ENCODE measurements around the gene DOCK4. TPM values are rescaled to one million over a fixed set of nuclear protein-coding genes. Genes with fewer than 3 reads are reported as not detected.

Gene DOCK4
- total and polyA plus RNA-seq, 2 experiments from 2014 or later, result 2.1 to 5.0 TPM

GRCh38 chr7:112233048-112233697 is 27.0 kb upstream of the DOCK4 start:
- H3K4me2 ChIP-seq (ENCODE audit: unreplicated experiment), result no peak overlapping the region
- H3K4me3 ChIP-seq, result no peak overlapping the region
- H3K36me3 ChIP-seq (ENCODE audit: low read depth), result no peaks in the 10 kb centered on the region
- no peak overlapping the region for H3K27ac ChIP-seq
- no peaks in the 10 kb centered on the region for H3K9me3 ChIP-seq (ENCODE audit: low read depth)
- H3K9ac ChIP-seq, result no peak overlapping the region
- H3K9me2 ChIP-seq (ENCODE audit: insufficient read depth), result no peaks in the 10 kb centered on the region; the same call in 1 of the 2 replicates
- in situ Hi-C loops (cut with MboI), result no loop called here
- no peak overlapping the region for H2AFZ ChIP-seq
- no peak for DNase-seq
- no peaks in the 10 kb centered on the region for H3K27me3 ChIP-seq (replicated peaks; ENCODE audit: insufficient read depth)
- no peaks in the 10 kb centered on the region for H3K4me1 ChIP-seq (ENCODE audit: insufficient read depth)
- 90 to 94% methylated on average over 3 of the region's 3 CpGs for WGBS, 2 experiments (ENCODE audit: low coverage in 1 of 2, low lambda C conversion rate in 2 of 2, missing lambda C conversion rate in 2 of 2)
- peaks cover 62% of the 10 kb centered on the region for H3K79me2 ChIP-seq (ENCODE audit: insufficient read depth)
- H3F3A ChIP-seq (ENCODE audit: insufficient read depth), result no peaks in the 10 kb centered on the region
- no peak for TF ChIP-seq EZH2phosphoT487 (IDR thresholded peaks at IDR 0.05; ENCODE audit: insufficient read depth, low read depth)
- TF ChIP-seq EZH2 (IDR thresholded peaks at IDR 0.05; ENCODE audit: insufficient read depth, poor library complexity, severe bottlenecking), result no peak
- H4K20me1 ChIP-seq (ENCODE audit: insufficient read depth), result 0 out of 2 replicates have a peak, but pooled peaks cover 4% of the 10 kb centered on the region

- H3K4me2 ChIP-seq (ENCODE audit: unreplicated experiment), result no peak overlapping the region
- no peaks in the 10 kb centered on the region; the same call in 1 of the 2 replicates for H3K9me2 ChIP-seq (ENCODE audit: insufficient read depth)
- H3K4me3 ChIP-seq, result no peak overlapping the region
- no peaks in the 10 kb centered on the region for H3K27me3 ChIP-seq (replicated peaks; ENCODE audit: insufficient read depth)
- H3F3A ChIP-seq (ENCODE audit: insufficient read depth), result no peaks in the 10 kb centered on the region
- peaks cover 62% of the 10 kb centered on the region for H3K79me2 ChIP-seq (ENCODE audit: insufficient read depth)
- H3K27ac ChIP-seq, result no peak overlapping the region
- H3K9me3 ChIP-seq (ENCODE audit: low read depth), result no peaks in the 10 kb centered on the region
- H2AFZ ChIP-seq, result no peak overlapping the region
- no peak overlapping the region for H3K9ac ChIP-seq
- no peaks in the 10 kb centered on the region for H3K36me3 ChIP-seq (ENCODE audit: low read depth)
- 93 to 95% methylated on average over 4 of the region's 4 CpGs for whole genome bisulfite sequencing, 2 experiments (ENCODE audit: low coverage in 1 of 2, low lambda C conversion rate in 2 of 2, missing lambda C conversion rate in 2 of 2)
- DNase-seq, result no peak
- in situ Hi-C loops (cut with MboI), result no loop called here
- no peak for TF ChIP-seq EZH2 (IDR thresholded peaks at IDR 0.05; ENCODE audit: insufficient read depth, poor library complexity, severe bottlenecking)
- no peak for TF ChIP-seq EZH2phosphoT487 (IDR thresholded peaks at IDR 0.05; ENCODE audit: insufficient read depth, low read depth)
- no peaks in the 10 kb centered on the region for H3K4me1 ChIP-seq (ENCODE audit: insufficient read depth)
- 0 out of 2 replicates have a peak, but pooled peaks cover 4% of the 10 kb centered on the region for H4K20me1 ChIP-seq (ENCODE audit: insufficient read depth)
These were observed 26.2 kb upstream of the DOCK4 start for GRCh38 chr7:112232212-112232978.

GRCh38 chr7:112228632-112229031 is 22.4 kb upstream of the DOCK4 start:
- in situ Hi-C loops (cut with MboI), result no loop called here
- H3K9ac ChIP-seq, result no peak overlapping the region
- no peaks in the 10 kb centered on the region for H3K36me3 ChIP-seq (ENCODE audit: low read depth)
- WGBS, 2 experiments (ENCODE audit: low coverage in 1 of 2, low lambda C conversion rate in 2 of 2, missing lambda C conversion rate in 2 of 2), result 94 to 95% methylated on average over 2 of the region's 2 CpGs
- H3K9me3 ChIP-seq (ENCODE audit: low read depth), result no peaks in the 10 kb centered on the region
- no peak overlapping the region for H3K4me2 ChIP-seq (ENCODE audit: unreplicated experiment)
- no peak for DNase-seq
- no peak for TF ChIP-seq EZH2 (IDR thresholded peaks at IDR 0.05; ENCODE audit: insufficient read depth, poor library complexity, severe bottlenecking)
- no peak for TF ChIP-seq EZH2phosphoT487 (IDR thresholded peaks at IDR 0.05; ENCODE audit: insufficient read depth, low read depth)
- H2AFZ ChIP-seq, result no peak overlapping the region
- peaks cover 66% of the 10 kb centered on the region for H3K79me2 ChIP-seq (ENCODE audit: insufficient read depth)
- no peaks in the 10 kb centered on the region for H3K9me2 ChIP-seq (ENCODE audit: insufficient read depth)
- H4K20me1 ChIP-seq (ENCODE audit: insufficient read depth), result no peaks in the 10 kb centered on the region
- H3K4me3 ChIP-seq, result no peak overlapping the region
- no peaks in the 10 kb centered on the region for H3K4me1 ChIP-seq (ENCODE audit: insufficient read depth)
- H3K27me3 ChIP-seq (replicated peaks; ENCODE audit: insufficient read depth), result no peaks in the 10 kb centered on the region
- no peak overlapping the region for H3K27ac ChIP-seq
- no peaks in the 10 kb centered on the region for H3F3A ChIP-seq (ENCODE audit: insufficient read depth)

GRCh38 chr7:112226701-112227276 is 20.6 kb upstream of the DOCK4 start:
- Histone ChIP-seq H3K9me2 (ENCODE audit: insufficient read depth) (no peaks in the 10 kb centered on the region), H2AFZ (no peak overlapping the region), H3K27ac (no peak overlapping the region), H4K20me1 (ENCODE audit: insufficient read depth) (no peaks in the 10 kb centered on the region), H3K79me2 (ENCODE audit: insufficient read depth) (peaks cover 71% of the 10 kb centered on the region), H3K4me2 (ENCODE audit: unreplicated experiment) (no peak overlapping the region), H3F3A (ENCODE audit: insufficient read depth) (no peaks in the 10 kb centered on the region), H3K9me3 (ENCODE audit: low read depth) (no peaks in the 10 kb centered on the region), H3K27me3 (replicated peaks; ENCODE audit: insufficient read depth) (no peaks in the 10 kb centered on the region), H3K9ac (no peak overlapping the region), H3K4me3 (no peak overlapping the region), H3K4me1 (ENCODE audit: insufficient read depth) (no peaks in the 10 kb centered on the region), H3K36me3 (ENCODE audit: low read depth) (no peaks in the 10 kb centered on the region)
- in situ Hi-C loops (cut with MboI), result no loop called here
- TF ChIP-seq EZH2phosphoT487 (IDR thresholded peaks at IDR 0.05; ENCODE audit: insufficient read depth, low read depth), result no peak
- TF ChIP-seq EZH2 (IDR thresholded peaks at IDR 0.05; ENCODE audit: insufficient read depth, poor library complexity, severe bottlenecking), result no peak
- DNase-seq, result no peak
- 94 to 98% methylated on average over 4 of the region's 4 CpGs for WGBS, 2 experiments (ENCODE audit: low coverage in 1 of 2, low lambda C conversion rate in 2 of 2, missing lambda C conversion rate in 2 of 2)
